Measurements from ENCODE around the gene HMOX2.

Gene HMOX2

DNA sequence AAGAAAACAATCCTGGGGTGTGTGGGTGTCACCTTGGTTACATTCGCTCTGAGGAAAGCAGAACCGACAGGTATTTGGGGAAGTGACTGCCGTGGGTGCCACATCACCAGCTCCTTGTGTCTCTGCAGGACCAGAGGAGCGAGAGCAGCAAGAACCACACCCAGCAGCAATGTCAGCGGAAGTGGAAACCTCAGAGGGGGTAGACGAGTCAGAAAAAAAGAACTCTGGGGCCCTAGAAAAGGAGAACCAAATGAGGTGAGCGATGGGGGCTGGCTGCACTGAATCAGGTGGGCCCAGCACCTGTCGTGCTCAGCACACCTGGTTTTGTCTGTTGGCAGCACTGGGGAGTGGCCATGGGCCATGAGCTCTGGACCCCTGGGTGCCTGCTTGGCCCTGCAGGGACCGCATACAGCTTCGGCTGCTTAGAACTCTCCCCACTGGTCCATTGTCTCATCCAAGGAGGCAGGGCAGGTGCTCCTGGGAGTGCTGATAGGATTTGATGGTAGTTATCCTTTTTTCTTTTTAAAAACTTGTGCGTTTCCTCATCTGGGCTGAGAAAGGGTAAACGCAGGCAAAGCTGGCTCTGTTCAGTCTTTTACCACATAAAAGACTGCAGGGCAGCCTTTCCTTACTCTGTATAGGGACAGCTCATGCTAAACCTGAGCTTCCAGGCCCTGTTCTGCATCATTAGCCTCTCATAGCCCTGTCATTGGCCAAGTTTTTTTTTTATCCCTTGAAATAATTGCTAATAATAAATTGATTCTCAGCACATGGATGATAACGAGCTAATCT, 29.4 kb downstream of the HMOX2 start:
- TF ChIP-seq, protein P1, sequence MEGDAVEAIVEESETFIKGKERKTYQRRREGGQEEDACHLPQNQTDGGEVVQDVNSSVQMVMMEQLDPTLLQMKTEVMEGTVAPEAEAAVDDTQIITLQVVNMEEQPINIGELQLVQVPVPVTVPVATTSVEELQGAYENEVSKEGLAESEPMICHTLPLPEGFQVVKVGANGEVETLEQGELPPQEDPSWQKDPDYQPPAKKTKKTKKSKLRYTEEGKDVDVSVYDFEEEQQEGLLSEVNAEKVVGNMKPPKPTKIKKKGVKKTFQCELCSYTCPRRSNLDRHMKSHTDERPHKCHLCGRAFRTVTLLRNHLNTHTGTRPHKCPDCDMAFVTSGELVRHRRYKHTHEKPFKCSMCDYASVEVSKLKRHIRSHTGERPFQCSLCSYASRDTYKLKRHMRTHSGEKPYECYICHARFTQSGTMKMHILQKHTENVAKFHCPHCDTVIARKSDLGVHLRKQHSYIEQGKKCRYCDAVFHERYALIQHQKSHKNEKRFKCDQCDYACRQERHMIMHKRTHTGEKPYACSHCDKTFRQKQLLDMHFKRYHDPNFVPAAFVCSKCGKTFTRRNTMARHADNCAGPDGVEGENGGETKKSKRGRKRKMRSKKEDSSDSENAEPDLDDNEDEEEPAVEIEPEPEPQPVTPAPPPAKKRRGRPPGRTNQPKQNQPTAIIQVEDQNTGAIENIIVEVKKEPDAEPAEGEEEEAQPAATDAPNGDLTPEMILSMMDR (conservative IDR thresholded peaks at IDR 0.05) = no peak
- no peak for TF ChIP-seq ZFX (IDR thresholded peaks at IDR 0.05)
- no peak overlapping the region for H3K27ac ChIP-seq

DNA sequence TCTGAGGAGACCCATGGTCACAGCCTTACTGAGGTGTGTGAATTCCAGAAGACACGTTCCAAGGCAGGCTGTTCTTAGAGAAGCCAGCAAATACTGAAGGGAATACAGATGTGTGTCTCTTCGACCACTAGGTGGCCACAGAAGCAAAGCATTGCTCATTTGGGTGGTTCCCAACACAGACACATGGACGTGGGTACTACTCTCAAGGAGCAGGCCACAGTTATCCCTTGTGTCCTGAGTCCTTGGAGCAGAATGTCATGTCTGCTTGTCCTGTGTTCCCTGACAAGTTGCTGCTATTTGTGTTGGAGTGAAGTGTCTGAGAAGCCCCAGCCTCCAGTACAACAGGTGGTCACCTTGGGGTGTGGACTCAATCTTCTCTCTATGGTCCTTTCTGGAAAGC, 30.3 kb downstream of the HMOX2 start:
- TF ChIP-seq, protein P1 (conservative IDR thresholded peaks at IDR 0.05) = peak; percentile 90
- TF ChIP-seq ZFX (IDR thresholded peaks at IDR 0.05) = no peak
- H3K27ac ChIP-seq = no peak overlapping the region

DNA sequence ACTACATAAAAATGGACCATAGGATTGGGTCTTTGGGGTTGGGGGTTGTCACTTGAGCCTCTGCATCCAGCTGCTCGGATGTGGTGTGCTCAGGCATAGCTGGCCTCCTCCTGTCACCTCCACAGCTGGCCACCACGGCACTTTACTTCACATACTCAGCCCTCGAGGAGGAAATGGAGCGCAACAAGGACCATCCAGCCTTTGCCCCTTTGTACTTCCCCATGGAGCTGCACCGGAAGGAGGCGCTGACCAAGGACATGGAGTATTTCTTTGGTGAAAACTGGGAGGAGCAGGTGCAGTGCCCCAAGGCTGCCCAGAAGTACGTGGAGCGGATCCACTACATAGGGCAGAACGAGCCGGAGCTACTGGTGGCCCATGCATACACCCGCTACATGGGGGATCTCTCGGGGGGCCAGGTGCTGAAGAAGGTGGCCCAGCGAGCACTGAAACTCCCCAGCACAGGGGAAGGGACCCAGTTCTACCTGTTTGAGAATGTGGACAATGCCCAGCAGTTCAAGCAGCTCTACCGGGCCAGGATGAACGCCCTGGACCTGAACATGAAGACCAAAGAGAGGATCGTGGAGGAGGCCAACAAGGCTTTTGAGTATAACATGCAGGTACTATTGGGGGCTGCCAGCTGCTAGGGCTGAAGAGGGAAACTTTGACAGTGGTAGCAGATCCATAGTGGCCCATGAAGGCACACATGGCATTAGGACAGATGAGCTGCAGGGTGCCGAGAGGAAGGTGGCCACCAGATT, 31.6 kb downstream of the HMOX2 start:
- TF ChIP-seq, protein P1 (conservative IDR thresholded peaks at IDR 0.05) = no peak
- no peak for TF ChIP-seq ZFX (IDR thresholded peaks at IDR 0.05)
- H3K27ac ChIP-seq = no peak overlapping the region

DNA sequence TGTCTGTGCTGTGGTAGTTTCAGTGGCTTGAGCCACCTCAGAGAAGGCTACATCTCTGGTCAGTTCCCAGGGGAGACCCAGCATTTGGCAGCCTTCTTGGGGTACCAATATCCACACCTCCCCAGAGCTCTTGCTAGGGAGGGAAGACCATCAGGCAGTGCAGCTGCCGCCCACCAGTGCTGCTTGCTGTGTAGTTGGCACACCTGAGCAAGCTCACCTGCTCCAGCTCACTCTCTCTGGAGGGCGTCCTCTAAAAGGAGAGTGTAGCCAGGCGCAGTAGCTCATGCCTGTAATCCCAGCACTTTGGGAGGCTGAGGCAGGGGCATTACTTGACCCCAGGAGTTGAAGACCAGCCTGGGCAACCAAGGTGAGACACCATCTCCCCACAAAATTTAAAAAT, 32.6 kb downstream of the HMOX2 start:
- H3K27ac ChIP-seq = no peak overlapping the region
- TF ChIP-seq, protein P1 (conservative IDR thresholded peaks at IDR 0.05) = no peak
- no peak for TF ChIP-seq ZFX (IDR thresholded peaks at IDR 0.05)

DNA sequence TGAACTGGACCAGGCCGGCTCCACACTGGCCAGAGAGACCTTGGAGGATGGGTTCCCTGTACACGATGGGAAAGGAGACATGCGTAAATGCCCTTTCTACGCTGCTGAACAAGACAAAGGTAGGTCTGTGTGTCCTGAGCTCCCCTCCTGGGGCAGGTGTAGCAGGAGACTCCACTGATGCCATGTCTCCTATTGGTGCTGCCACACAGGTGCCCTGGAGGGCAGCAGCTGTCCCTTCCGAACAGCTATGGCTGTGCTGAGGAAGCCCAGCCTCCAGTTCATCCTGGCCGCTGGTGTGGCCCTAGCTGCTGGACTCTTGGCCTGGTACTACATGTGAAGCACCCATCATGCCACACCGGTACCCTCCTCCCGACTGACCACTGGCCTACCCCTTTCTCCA, 33.2 kb downstream of the HMOX2 start:
- no peak overlapping the region for H3K27ac ChIP-seq
- TF ChIP-seq, protein P1 (conservative IDR thresholded peaks at IDR 0.05) = no peak
- TF ChIP-seq ZFX (IDR thresholded peaks at IDR 0.05) = no peak

DNA sequence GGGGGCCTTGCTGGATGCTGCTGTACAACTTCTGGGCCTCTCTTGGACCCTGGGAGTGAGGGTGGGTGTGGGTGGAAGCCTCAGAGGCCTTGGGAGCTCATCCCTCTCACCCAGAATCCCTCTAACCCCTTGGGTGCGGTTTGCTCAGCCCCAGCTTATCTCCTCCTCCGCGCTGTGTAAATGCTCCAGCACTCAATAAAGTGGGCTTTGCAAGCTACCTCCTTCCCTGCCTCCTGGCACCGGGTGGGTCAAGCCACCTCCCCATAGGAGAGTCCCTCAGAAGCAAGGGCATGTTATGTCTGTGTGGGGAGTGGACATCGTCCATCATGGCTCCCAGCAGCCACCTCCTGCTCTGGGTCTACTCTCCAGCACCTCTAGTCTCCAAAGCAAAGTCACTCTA, 33.9 kb downstream of the HMOX2 start:
- TF ChIP-seq, protein P1 (conservative IDR thresholded peaks at IDR 0.05) = no peak
- no peak for TF ChIP-seq ZFX (IDR thresholded peaks at IDR 0.05)
- H3K27ac ChIP-seq = no peak overlapping the region

DNA sequence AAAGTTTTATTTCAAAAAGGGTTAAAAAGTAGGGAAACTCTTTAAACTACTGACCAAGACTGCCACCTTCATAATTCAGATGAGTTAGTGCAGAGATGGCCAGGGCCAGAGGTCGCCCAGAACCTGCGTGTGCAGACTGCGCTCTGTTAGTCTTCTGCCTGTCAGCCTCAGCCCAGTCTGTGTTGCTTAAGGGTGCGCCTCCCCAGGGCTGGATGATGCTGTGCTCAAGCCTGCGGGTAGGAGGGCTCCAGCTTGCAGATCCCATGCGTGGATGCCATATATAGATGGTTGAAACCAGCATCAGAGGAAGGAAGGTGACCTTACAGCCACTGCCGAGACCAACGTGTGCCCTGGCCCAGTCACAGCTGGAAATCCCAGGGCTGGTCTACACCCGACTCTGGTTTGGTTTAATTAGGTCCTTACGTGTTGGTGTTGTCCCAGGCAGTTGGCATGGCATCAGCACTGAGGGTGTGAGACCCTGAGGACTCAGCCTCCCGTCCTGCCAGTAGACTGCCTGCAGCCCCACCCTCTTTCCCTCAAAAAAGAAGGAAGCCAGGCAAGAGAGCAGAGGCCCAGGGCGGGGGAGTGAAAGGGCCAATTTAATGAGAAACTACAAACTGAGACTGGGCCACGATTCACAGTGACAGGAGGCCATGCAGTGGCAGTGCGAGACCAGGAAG, 34.7 kb downstream of the HMOX2 start:
- TF ChIP-seq, protein P1 (conservative IDR thresholded peaks at IDR 0.05) = no peak
- no peak for TF ChIP-seq ZFX (IDR thresholded peaks at IDR 0.05)
- no peak overlapping the region for H3K27ac ChIP-seq
